NCI-H2107 treated with DMSO at 0.1 percent for 48 hours (cell line): ENCODE data around the gene PAK2.
"Not testable (repeated sequence)": the region's sequence is repeated elsewhere in the genome, so short reads cannot be mapped to it uniquely, and the experiment has no call there.

ENCODE experiments used
- DNase-seq: peaks from one replicate; lab custom pipeline; 2025; ENCODE audit not compliant: unreplicated experiment; lab: John Stamatoyannopoulos, UW

PAK2 gene

GRCh38 chr3:196842567-196843434 is 103.1 kb downstream of the PAK2 start:
- no peak for DNase-seq

GRCh38 chr3:196843435-196844110 is 103.9 kb downstream of the PAK2 start:
- DNase-seq: no peak

- not testable (repeated sequence) for DNase-seq
Measured at GRCh38 chr3:196844235-196845219, 104.9 kb downstream of the PAK2 start.

- not testable (repeated sequence) for DNase-seq
Measured at GRCh38 chr3:196848375-196848774, 108.7 kb downstream of the PAK2 start.

- DNase-seq: no peak
Measured at GRCh38 chr3:196849180-196849741, 109.6 kb downstream of the PAK2 start.

GRCh38 chr3:196863000-196863399 is 123.3 kb downstream of the PAK2 start:
- DNase-seq: not testable (repeated sequence)

- DNase-seq: no peak
Measured at GRCh38 chr3:196867155-196867506, 127.5 kb downstream of the PAK2 start.

- peak; percentile 95 for DNase-seq
Measured at GRCh38 chr3:196867507-196868296, 128.0 kb downstream of the PAK2 start, which contains the start of gene SENP5. SENP5 (plus strand) TSS chr3:196867920; CDS start chr3:196885182, 17,262 bp downstream.

GRCh38 chr3:196868297-196868661 is 128.6 kb downstream of the PAK2 start:
- DNase-seq: no peak

- DNase-seq: no peak
Measured at GRCh38 chr3:196872316-196872715, 132.7 kb downstream of the PAK2 start.

GRCh38 chr3:196874511-196875094 is 134.9 kb downstream of the PAK2 start:
- not testable (repeated sequence) for DNase-seq

- DNase-seq: no peak
Measured at GRCh38 chr3:196875258-196875657, 135.6 kb downstream of the PAK2 start.
